Measurements from ENCODE around the gene GRM1.

The GRM1 gene

GRCh38 chr6:146273490-146273889, 244.6 kb downstream of the GRM1 start:
- DNase-seq (no peak), ATAC-seq (no peak)

DNA sequence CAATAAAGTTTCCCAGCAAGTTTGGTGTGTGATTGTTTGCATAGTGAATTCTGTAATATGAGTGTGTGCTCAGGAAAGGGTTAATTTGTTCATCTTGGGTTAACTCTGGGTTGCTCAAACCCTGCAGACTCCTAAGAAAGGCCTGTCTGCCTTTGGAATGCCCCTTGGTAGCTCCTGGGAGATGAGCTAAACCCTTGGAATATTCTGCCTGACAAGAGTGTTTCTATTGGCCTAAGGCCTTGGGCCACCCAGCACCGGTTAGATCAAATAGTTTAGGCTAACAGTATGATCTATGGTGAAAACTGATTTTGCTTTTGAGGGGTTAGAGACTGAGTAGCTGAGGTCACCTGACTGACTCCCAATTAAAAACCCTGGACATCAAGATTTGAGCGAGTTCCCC, 248.3 kb downstream of the GRM1 start:
- DNase-seq, result no peak
- ATAC-seq, result no peak

DNA sequence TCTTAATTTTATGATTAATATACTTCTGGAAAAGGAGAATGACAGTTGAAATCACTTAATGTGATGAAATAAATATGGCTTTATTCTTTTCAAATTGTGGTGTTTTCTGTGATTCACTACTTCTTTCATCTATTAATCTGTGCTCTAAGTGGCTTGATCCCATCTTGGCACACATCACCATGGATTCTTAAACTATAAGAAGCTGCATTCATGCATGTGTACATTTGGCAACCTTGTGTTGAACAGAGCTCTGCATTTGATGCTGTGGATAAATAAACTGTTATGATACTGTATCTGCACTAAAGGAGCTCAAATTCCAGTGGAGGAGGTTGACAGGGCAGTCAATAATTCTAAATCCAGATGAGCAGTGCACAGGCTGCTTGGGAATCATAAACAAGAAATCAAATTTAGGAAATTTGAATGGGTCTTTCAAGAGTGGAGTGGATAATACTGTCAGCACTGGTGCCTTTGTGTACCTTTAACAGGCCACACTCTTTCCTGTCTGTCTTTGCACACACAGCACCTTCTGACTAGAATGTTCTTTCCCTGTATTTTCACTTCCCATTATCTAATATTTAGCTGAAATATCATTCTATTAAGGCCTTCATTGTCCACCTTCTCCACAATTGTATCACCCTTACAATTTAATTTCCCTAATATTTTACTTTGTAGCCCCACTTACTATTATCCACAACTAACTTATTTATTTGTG, 252.9 kb downstream of the GRM1 start:
- DNase-seq (no peak), ATAC-seq (no peak)

GRCh38 chr6:146282837-146283236, 254.0 kb downstream of the GRM1 start:
- no peak for DNase-seq
- ATAC-seq, result no peak

- ATAC-seq (no peak), DNase-seq (no peak)
Observed at GRCh38 chr6:146284311-146284710, 255.4 kb downstream of the GRM1 start.

DNA sequence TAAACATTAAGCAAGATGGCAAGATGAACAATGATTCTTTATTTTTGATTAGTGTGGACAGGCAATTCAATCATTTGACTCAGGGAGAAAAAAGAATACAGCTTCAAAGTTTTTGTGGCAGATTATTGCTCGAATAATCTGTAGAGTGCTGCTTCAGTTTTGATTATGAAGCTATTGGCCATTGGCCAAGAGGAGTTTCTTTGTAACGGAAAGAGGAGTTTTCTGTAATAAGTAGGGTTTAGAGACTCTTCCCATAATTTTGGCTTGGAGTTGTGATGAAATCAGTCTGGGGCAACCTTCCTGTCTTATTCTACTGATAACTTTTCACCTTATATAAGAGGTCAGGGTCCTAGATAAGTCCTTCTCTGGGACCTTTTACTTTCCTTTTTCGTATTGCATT, 258.1 kb downstream of the GRM1 start:
- no peak for ATAC-seq
- no peak for DNase-seq

DNA sequence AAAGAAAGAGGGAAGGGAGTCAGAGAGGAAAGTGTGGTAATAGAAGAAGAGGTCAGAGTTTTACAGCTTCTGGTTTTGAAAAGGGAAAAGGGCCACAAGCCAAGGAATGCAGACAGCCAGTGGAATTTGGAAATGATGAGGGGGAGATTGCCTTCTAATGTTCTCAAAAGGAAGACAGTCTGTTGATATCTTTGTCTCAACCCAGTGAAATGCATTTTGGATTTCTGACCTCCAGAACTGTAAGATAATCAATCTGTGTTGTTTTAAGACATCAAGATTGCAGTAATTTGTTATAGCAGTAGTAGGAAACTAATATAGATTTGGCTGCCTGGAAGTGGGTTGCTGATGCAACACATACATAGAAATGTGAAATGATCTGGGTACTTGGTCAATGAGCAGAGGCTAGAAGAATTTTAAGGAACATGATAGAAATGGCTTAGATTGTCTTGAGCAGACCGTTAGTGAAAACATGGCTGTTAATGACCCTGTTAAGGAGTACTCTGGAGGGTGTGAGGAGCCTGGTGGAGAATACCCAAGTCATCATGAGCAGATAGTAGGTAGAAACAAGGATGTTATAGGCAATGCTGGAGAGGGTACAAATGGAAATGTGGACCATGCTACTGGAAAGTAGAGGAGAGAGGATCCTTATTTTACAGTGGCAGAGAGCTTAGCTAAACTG, 259.0 kb downstream of the GRM1 start:
- DNase-seq, result no peak
- no peak for ATAC-seq

GRCh38 chr6:146289816-146290588, 261.1 kb downstream of the GRM1 start:
- DNase-seq, result no peak
- ATAC-seq, result no peak

DNA sequence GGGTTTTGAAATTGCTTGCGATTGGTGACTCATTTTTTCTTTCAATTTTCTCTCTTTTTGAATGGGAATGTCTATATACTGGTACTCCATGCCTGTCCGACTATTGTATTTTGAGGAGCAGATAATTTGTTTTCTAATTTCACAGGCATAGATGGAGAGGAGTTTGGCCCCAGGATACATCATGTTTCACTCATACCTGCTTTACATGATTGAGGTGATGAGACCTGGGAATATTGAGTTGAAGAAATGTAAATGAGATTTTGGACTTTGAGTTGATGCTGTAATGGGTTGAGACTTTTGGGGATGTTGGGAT, 261.7 kb downstream of the GRM1 start:
- no peak for DNase-seq
- no peak for ATAC-seq

- DNase-seq (no peak), ATAC-seq (no peak)
Observed at GRCh38 chr6:146292506-146292905, 263.6 kb downstream of the GRM1 start.

DNA sequence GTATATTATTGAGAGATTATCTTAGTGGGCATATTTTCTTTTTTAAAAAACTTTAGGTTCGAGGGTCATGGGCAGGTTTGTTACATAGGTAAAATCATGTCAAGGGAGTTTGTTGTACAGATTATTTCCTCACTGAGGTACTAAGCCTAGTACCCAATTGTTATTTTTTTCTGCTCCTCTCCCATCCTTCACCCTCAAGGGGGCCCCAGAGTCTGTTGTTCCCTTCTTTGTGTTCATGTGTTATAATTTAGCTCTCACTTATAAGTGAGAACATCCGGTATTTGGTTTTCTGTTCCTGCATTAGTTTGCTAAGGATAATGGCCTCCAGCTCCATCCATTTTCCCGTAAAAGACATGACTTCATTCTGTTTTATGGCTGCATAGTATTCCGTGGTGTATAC, 266.8 kb downstream of the GRM1 start:
- ATAC-seq, result no peak
- DNase-seq, result no peak

GRCh38 chr6:146297815-146298214, 269.0 kb downstream of the GRM1 start:
- DNase-seq, result no peak

GRCh38 chr6:146300521-146300920, 271.7 kb downstream of the GRM1 start:
- ATAC-seq (no peak), DNase-seq (no peak)

More at GRCh38 chr6:146297815-146298214, 269.0 kb downstream of the GRM1 start:
- no peak for ATAC-seq

GRCh38 chr6:146301764-146302163, 272.9 kb downstream of the GRM1 start:
- no peak for ATAC-seq
- DNase-seq, result no peak

DNA sequence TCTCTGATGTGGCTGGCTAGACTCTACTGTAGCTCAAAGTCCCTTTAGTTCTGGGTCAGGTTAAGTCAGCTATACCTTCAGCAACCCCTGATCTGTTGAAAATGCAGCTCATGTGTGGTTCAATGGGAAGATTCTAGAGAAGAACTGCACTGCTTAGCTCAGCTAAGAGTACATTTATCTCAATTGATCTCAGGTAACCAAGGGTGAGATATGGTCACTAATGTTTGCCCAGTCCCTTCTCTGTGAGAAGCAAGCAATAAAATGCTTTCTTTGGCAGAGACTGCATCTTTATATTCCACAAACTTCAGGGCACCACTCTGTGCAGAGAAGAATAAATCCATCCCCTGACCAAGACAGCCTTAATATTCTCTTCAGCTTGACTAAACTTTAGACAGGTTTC, 274.1 kb downstream of the GRM1 start:
- no peak for ATAC-seq
- DNase-seq, result no peak

- DNase-seq, result no peak
- no peak for ATAC-seq
Observed at GRCh38 chr6:146304181-146304580, 275.3 kb downstream of the GRM1 start.

- ATAC-seq (no peak), DNase-seq (no peak)
Observed at GRCh38 chr6:146305092-146305491, 276.2 kb downstream of the GRM1 start.

DNA sequence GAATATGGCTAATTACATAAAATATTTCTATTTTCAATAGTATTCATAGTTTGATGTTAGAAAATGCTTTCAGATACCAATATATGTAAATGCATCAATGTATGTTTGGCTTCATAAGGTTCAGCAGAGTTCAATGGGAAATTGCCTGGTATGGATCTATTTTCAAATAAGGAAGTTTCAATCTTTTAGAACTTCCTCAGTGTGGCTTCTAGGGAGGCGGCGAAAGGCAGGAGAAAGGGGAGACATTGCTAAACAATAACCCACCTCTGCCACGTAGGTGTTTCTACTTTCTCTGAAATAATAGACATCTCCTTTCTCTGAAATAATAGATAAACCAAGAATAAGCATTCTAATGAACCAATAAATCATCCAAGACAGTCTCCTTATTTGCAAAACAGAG, 277.1 kb downstream of the GRM1 start:
- DNase-seq, result no peak
- no peak for ATAC-seq

- DNase-seq (no peak), ATAC-seq (no peak)
Observed at GRCh38 chr6:146310628-146311027, 281.8 kb downstream of the GRM1 start.

DNA sequence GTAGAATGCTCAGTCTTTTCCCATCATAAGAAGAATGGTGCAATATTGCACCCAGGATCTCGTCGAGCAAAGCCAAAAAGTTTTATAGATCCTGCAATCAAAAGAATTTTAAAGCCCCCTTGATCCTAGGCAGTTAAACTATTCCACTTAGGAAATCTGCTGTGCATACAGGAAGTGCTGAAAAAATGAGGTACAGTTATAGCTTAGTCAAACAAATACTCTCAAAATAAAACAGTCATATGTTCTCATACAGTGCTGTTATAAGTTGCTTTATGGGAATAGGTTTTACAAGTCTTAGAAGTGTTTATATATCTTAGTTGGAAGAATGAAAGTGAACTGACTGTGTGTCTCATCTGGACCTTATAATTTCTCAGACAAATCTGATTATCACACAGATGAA, 282.2 kb downstream of the GRM1 start:
- ATAC-seq (no peak), DNase-seq (no peak)

DNA sequence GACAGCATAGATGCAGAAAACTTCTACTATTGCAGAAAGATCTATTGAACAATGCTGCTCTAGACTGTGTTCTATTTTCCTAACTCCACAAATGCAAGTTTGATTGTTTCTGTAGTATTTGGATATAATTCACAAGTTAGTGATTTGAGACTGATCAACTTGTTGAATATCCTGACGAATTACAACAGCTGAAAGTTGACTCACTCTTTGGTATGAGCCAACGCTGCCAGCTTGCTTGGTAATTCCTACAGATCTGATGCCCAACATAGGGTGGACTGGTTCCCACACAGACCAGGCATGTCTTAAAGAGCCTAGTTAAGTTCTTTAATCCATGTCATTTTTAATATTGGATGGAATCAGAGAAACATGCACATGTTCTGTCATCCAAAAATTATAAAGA, 283.7 kb downstream of the GRM1 start:
- ATAC-seq, result no peak

GRCh38 chr6:146315381-146316174, 286.7 kb downstream of the GRM1 start:
- ATAC-seq (no peak), DNase-seq (no peak)

More for the DNA sequence above, 283.7 kb downstream of the GRM1 start:
- no peak for DNase-seq

DNA sequence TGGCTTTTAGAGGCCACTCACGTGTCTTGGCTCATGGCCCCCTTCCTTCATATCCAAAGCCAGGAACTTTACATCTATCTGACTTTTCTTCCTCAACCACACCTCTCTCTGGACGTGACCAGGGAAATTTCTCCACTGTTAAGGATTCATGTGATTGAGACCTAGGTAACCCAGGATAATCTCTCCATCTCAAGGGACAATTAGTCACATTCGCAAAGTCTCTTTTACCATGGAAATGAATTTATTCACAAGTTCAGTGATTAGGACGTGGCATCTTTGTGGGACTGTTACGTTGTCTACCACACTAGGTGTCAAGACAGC, 287.3 kb downstream of the GRM1 start:
- ATAC-seq, result no peak

More for the DNA sequence above, 287.3 kb downstream of the GRM1 start:
- no peak for DNase-seq
